Activated CD8-positive, alpha-beta memory T cell treated with anti-CD3 and anti-CD28 coated beads, Interleukin-2, amount 50 U/mL, for 1 hour (primary cell): Measurements from ENCODE around the gene PIP4K2A.
"Not testable (repeated sequence)": the region's sequence is repeated elsewhere in the genome, so short reads cannot be mapped to it uniquely, and the experiment has no call there.

Experiments used
- DNase-seq: peaks from one replicate; pipeline ENCODE4 v3.0.0-alpha.2; 2020; ENCODE audit errors: extremely low read depth

The PIP4K2A gene

GRCh38 chr10:22693860-22694259, 20.5 kb downstream of the PIP4K2A start:
- no peak for DNase-seq

- no peak for DNase-seq
Measured at GRCh38 chr10:22693371-22693784, 21.0 kb downstream of the PIP4K2A start.

- DNase-seq, result not testable (repeated sequence)
Measured at GRCh38 chr10:22692119-22692518, 22.3 kb downstream of the PIP4K2A start.

- DNase-seq, result no peak
Measured at GRCh38 chr10:22690614-22691431, 23.6 kb downstream of the PIP4K2A start.

GRCh38 chr10:22690158-22690557, 24.2 kb downstream of the PIP4K2A start:
- DNase-seq, result no peak

GRCh38 chr10:22686347-22686746, 28.0 kb downstream of the PIP4K2A start:
- DNase-seq, result no peak

- DNase-seq, result no peak
Measured at GRCh38 chr10:22685926-22686325, 28.5 kb downstream of the PIP4K2A start.

GRCh38 chr10:22684699-22685098, 29.7 kb downstream of the PIP4K2A start:
- DNase-seq, result no peak

- no peak for DNase-seq
Measured at GRCh38 chr10:22683140-22683389, 31.3 kb downstream of the PIP4K2A start.

GRCh38 chr10:22682237-22683139, 31.9 kb downstream of the PIP4K2A start:
- DNase-seq, result no peak

- peak; percentile 45 for DNase-seq
Measured at GRCh38 chr10:22681783-22682183, 32.6 kb downstream of the PIP4K2A start.

- DNase-seq, result no peak
Measured at GRCh38 chr10:22681301-22681700, 33.1 kb downstream of the PIP4K2A start.

- no peak for DNase-seq
Measured at GRCh38 chr10:22679608-22680007, 34.8 kb downstream of the PIP4K2A start.

- DNase-seq, result no peak
Measured at GRCh38 chr10:22677333-22677732, 37.0 kb downstream of the PIP4K2A start.

- DNase-seq, result no peak
Measured at GRCh38 chr10:22676435-22676834, 37.9 kb downstream of the PIP4K2A start.

- no peak for DNase-seq
Measured at GRCh38 chr10:22674573-22674930, 39.8 kb downstream of the PIP4K2A start.

GRCh38 chr10:22673785-22674572, 40.4 kb downstream of the PIP4K2A start:
- no peak for DNase-seq

GRCh38 chr10:22673091-22673392, 41.3 kb downstream of the PIP4K2A start:
- DNase-seq, result no peak

GRCh38 chr10:22672319-22673090, 41.9 kb downstream of the PIP4K2A start:
- no peak for DNase-seq

GRCh38 chr10:22670788-22671187, 43.6 kb downstream of the PIP4K2A start:
- no peak for DNase-seq

GRCh38 chr10:22669163-22669711, 45.1 kb downstream of the PIP4K2A start:
- no peak for DNase-seq
